GM19023 (cell line): ENCODE results near the gene SPDYE4.
"Not testable (repeated sequence)": the region's sequence is repeated elsewhere in the genome, so short reads cannot be mapped to it uniquely, and the experiment has no call there.

Source experiments
- ATAC-seq: cut with Tn5 transposase; IDR thresholded peaks from one replicate; pipeline ENCODE4 v1.9.1; 2021; ENCODE audit warnings: mild to moderate bottlenecking, moderate library complexity; ENCODE audit not compliant: unreplicated experiment

Gene SPDYE4, protein sequence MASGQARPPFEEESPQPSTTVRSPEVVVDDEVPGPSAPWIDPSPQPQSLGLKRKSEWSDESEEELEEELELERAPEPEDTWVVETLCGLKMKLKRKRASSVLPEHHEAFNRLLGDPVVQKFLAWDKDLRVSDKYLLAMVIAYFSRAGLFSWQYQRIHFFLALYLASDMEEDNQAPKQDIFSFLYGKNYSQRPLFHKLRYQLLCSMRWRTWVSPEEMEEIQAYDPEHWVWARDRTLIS

GRCh38 chr17:8758137-8758596 is at the start of gene SPDYE4:
Gene SPDYE4 (minus strand): TSS chr17:8758546. CDS start chr17:8758382, 164 bp downstream.
- ATAC-seq = no peak

- ATAC-seq = peak; percentile 92
Observed at GRCh38 chr17:8806926-8807550, 48.7 kb upstream of the SPDYE4 start.

DNA sequence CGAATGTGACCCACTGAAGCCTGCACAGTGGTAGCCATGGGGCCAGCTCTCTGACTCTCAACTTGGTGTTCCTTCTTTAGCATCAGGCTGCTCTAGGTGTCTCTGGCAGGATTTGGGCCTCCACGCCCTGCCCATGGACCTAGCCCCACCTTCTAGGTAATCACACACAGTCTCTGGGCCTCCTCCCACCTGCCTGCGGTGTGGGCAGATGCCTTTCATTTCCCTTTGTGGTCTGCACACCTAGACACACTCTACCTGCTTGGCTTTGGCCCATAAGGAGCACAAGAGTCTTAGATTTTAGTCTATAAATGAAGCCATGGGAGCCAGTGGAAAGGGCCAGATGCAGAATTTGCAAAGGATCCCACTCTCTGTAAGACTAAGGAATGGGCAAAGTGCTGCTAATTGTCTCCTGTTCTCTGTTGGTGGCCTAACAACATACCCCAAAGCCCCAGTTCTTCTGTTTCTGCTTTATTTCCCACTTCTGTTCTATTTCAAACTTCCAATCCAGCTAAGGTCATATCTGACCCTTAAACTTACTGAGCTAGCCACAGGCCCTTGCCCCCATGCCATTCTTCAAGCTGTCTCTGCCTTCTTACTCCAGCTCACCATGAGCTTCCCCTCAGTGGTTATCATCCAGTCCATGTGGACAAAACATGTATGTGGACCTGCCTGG is 48.0 kb upstream of the SPDYE4 start:
- no peak for ATAC-seq

DNA sequence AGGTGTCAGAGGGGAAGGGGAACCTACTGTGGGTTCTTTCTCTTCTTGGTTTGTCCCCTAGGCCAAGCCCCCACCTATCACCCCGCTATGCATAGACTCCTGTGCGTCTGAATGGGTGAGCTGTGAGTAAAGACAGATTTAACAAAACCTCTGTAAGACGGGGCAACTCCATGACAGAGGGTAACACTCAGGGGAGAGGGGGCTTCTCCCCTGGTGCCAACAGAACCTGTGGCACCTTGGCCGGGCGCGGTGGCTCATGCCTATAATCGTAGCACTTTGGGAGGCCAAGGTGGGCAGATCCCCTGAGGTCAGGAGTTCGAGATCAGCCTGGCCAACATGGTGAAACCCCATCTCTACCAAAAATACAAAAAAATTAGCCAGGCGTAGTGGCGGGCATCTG is 47.0 kb upstream of the SPDYE4 start:
- ATAC-seq = not testable (repeated sequence)

DNA sequence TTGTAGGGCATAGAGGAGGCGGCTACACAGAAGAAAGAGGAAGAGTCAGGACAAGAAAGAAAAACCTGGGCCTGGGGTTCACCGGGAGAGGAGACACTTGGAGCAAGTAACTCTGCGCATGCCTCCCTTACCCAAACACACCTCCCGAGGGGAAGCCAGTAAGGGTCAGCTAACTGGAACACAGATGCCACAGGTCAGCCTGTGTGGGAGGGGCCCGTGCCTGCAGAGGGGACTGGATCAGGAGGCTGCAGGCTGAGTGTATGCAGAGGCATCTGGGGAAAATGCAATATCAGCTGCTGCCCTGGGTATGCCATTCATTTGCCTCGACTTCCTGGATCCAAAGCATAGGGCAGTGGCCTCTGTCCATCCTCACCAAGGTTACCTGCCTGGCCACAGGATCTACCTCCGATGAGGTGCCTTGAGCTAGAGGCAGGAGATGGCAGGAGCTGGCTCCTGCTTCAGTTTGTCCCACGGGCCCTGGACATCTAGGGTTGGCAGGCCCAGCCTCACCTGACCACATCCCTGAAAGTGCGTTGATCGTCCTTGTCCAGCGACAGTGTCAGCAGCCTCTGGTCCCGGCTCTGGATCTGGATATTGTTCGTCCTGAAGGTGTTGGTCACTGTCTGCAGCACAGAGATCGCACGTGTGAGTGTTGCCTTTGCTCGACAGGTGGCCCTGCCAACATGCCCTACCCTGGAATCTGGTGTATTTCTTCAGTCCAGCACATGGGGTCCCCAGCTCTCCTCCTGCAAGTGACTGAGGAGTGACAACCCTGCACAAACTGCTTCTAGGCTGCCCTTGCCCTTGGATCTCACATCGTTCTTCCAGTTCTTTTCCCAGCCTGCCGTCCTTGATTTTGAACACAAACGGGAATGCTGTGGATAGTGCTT is 45.4 kb upstream of the SPDYE4 start:
- ATAC-seq = no peak

GRCh38 chr17:8801135-8801840 is 42.9 kb upstream of the SPDYE4 start:
- ATAC-seq = no peak

DNA sequence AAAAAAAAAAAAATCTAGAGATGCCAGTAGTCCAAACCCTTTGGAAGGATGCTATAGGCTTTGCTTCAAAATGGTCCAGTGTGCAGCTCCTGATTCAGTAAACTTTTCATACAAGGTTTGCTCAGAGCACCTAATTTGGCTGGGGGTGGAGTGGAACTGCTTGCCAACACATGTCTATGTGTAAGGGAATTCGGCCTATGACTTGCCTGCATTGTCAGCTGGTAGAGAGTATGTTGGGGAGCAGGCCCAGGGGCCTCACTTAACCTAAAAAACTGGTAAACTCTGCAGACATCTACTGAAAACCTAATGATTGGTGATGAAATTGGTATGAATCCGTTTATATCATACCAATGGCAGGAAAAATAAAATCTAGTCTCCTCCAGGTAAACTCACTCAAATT is 42.3 kb upstream of the SPDYE4 start:
- no peak for ATAC-seq

- no peak for ATAC-seq
Observed at GRCh38 chr17:8799570-8800212, 41.3 kb upstream of the SPDYE4 start.

- ATAC-seq = no peak
Observed at GRCh38 chr17:8798846-8799569, 40.7 kb upstream of the SPDYE4 start, which contains the start of gene MFSD6L. Gene MFSD6L (minus strand): TSS chr17:8799365. CDS start chr17:8799120, 245 bp downstream.

- no peak for ATAC-seq
Observed at GRCh38 chr17:8798176-8798845, 40.0 kb upstream of the SPDYE4 start.

- ATAC-seq = no peak
Observed at GRCh38 chr17:8797621-8798175, 39.4 kb upstream of the SPDYE4 start.

DNA sequence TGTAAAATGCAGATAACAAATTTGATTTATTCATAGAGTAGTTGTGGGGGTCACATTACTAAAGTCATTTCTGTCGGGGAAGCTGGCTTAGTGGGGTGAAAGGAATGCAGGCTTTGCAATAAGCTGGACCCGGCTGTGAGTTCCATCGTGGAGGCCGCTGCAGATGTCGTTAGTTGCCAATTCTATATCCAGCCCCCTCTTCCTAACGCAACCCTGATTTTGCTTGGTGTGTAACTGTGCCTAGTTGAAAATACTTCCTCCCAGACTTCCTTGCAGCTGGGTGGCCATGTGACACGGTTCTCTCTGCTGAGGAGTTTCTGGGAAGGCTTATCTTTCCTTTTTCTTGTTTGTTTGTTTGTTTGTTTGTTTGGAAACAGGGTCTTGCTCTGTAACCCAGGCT is 36.3 kb upstream of the SPDYE4 start:
- no peak for ATAC-seq

DNA sequence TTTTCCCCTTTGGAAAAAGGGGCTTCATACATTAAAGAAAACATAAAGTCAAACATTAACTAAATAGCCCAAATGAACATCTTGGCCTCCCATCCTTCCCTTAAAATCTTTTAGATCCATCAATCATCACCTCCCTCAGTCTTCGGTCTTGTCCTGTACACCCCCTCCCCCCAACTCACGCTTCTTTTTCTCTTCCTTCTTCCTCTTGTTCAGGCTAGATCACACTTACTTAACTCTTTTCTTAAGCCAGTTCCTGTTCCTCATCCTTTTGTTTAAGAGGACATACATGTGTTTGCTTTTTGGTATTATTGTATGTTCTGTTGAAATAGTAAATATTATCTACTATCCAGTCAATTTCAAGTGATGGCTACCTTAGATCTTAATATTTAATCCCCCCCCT is 35.3 kb upstream of the SPDYE4 start:
- no peak for ATAC-seq

DNA sequence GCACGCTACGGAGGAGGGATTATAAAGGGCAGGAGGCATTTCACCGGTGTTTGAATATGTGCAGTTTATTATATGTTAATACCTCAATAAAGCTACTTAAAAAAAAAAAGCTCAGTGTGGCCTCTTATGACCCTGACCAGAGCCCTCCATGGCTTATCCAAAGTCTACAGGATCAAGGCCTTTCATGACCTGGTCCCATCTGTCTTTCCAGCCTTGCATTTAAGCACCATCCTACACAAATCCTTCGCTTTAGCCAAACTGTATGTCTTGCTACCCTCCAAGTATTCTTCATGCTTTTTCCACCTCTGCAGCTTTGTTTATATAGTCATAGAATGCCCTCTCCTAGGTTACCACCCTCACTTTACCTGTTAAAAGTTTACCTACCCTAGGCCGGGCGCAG is 34.3 kb upstream of the SPDYE4 start:
- ATAC-seq = no peak

DNA sequence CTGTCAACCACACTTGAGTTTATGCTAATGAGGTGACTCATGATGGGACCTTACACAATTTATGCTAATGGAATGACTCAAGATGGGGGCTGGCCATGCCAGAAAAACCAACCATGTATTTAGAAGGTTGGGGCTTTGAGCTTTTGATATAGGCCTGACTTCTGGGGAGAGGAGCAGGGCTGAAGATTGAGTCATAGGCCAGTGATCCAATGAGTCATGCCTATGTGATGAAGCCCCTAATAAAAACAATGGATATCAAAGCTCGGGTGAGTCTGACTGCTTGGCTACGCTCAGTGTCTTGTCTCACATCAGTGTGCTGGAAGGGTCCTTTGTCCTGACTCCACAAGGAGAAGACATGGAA is 33.5 kb upstream of the SPDYE4 start:
- ATAC-seq = no peak

GRCh38 chr17:8791248-8791909 is 33.0 kb upstream of the SPDYE4 start:
- ATAC-seq = no peak

DNA sequence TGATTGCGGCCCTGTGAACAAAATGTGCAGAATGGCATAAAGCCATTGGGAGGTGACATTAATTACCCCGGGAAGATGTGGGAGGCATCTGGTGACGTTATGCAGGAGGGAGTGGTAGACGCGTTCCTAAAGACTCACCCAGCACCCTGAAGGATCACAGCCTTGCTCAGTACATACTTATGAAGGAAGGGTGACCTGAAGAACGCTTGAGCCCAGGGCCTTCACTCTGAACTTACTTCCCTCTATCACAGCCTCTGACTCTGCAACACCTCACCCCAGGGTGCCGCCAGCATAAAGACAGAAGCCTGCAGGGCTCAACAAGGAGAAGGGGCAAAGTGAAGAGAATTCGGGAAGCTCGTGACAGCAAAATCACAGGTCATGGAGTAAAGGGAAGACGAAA is 31.4 kb upstream of the SPDYE4 start:
- ATAC-seq = no peak

GRCh38 chr17:8788998-8789397 is 30.7 kb upstream of the SPDYE4 start:
- ATAC-seq = no peak
